ENCODE measurements around the gene NFKB2. TPM values are rescaled to one million over a fixed set of nuclear protein-coding genes. Genes with fewer than 3 reads are reported as not detected.

NFKB2 gene
- total RNA-seq, 2 donors from 2014 or later: 364 to 390 TPM

DNA sequence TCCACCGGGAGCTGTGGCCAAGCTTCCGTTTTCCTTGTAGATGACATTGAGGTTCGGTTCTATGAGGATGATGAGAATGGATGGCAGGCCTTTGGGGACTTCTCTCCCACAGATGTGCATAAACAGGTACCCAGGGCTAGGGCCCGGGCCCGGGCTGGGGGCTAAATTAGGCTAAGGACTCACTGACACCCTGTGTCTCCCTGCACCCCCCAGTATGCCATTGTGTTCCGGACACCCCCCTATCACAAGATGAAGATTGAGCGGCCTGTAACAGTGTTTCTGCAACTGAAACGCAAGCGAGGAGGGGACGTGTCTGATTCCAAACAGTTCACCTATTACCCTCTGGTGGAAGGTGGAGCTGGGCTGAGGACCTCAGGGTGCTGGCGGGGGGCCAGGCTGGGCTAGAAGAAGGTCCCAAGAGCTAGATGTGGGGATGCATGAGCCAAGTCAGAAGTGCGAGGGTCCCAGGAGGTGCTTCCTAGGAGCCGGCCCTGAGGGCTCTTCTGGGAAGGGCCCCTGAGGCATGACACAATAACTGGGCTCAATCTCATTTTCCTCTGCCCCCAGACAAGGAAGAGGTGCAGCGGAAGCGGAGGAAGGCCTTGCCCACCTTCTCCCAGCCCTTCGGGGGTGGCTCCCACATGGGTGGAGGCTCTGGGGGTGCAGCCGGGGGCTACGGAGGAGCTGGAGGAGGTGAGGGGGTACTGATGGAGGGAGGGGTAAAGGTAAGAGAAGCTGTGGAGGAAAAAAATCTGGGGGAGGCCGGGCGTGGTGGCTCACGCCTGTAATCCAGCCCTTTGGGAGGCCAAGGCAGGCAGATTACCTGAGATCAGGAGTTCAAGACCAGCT is 2.9 kb downstream of the NFKB2 start:
- no peaks in the 10 kb centered on the region for H3K27me3 Mint-ChIP-seq
- H3K27ac Mint-ChIP-seq: peak overlapping the region; percentile 99
- peaks cover 45% of the 10 kb centered on the region for H3K4me1 Mint-ChIP-seq
- ATAC-seq: no peak
- no peaks in the 10 kb centered on the region for H3K9me3 ChIP-seq (ENCODE audit: control insufficient read depth, low read length, poor library complexity, severe bottlenecking)
- H3K4me3 Mint-ChIP-seq: peak overlapping the region; percentile 95
- H3K36me3 Mint-ChIP-seq (ENCODE audit: low read depth): peaks cover 7% of the 10 kb centered on the region
- DNase-seq: no peak

DNA sequence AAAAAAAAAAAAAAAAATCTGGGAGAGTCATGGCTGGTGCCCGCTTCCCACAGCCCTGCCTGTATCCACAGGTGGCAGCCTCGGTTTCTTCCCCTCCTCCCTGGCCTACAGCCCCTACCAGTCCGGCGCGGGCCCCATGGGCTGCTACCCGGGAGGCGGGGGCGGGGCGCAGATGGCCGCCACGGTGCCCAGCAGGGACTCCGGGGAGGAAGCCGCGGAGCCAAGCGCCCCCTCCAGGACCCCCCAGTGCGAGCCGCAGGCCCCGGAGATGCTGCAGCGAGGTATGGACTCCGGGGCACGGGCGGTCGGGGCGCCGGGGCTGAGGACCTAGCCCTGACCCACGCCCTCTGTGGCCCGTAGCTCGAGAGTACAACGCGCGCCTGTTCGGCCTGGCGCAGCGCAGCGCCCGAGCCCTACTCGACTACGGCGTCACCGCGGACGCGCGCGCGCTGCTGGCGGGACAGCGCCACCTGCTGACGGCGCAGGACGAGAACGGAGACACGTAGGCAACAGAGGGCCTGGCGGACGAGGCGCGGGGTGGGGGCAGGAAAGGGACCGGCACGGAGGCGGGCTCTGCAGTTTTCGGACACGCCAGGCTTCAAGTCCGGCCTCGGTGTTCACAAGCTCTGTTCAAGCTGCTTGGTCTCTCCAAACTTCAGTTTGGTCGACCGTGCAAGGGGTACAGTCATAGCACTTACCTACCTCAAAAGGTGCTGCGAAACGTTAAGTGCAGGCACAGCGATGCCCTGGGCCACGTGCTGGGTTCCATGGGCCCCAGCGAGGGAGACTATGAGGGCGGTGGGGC is 3.9 kb downstream of the NFKB2 start:
- peak; percentile 56 for ATAC-seq
- peaks cover 47% of the 10 kb centered on the region for H3K4me1 Mint-ChIP-seq
- peaks cover 7% of the 10 kb centered on the region for H3K36me3 Mint-ChIP-seq (ENCODE audit: low read depth)
- H3K4me3 Mint-ChIP-seq: peak overlapping the region; percentile 95
- peak overlapping the region; percentile 99 for H3K27ac Mint-ChIP-seq
- H3K9me3 ChIP-seq (ENCODE audit: control insufficient read depth, low read length, poor library complexity, severe bottlenecking): no peaks in the 10 kb centered on the region
- no peaks in the 10 kb centered on the region for H3K27me3 Mint-ChIP-seq
- peak; percentile 78 to 91 (median 85) for DNase-seq

DNA sequence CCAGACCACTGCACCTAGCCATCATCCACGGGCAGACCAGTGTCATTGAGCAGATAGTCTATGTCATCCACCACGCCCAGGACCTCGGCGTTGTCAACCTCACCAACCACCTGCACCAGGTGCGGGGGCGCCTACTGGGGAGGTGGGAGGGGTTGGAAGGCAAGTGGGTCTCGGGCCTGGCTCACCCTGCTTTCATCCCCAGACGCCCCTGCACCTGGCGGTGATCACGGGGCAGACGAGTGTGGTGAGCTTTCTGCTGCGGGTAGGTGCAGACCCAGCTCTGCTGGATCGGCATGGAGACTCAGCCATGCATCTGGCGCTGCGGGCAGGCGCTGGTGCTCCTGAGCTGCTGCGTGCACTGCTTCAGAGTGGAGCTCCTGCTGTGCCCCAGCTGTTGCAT is 4.6 kb downstream of the NFKB2 start:
- peaks cover 4% of the 10 kb centered on the region for H3K36me3 Mint-ChIP-seq (ENCODE audit: low read depth)
- ATAC-seq (no peak), DNase-seq (no peak)
- peak overlapping the region; percentile 95 for H3K4me3 Mint-ChIP-seq
- H3K27ac Mint-ChIP-seq: peak overlapping the region; percentile 99
- no peaks in the 10 kb centered on the region for H3K27me3 Mint-ChIP-seq
- no peaks in the 10 kb centered on the region for H3K9me3 ChIP-seq (ENCODE audit: control insufficient read depth, low read length, poor library complexity, severe bottlenecking)
- H3K4me1 Mint-ChIP-seq: peaks cover 43% of the 10 kb centered on the region

DNA sequence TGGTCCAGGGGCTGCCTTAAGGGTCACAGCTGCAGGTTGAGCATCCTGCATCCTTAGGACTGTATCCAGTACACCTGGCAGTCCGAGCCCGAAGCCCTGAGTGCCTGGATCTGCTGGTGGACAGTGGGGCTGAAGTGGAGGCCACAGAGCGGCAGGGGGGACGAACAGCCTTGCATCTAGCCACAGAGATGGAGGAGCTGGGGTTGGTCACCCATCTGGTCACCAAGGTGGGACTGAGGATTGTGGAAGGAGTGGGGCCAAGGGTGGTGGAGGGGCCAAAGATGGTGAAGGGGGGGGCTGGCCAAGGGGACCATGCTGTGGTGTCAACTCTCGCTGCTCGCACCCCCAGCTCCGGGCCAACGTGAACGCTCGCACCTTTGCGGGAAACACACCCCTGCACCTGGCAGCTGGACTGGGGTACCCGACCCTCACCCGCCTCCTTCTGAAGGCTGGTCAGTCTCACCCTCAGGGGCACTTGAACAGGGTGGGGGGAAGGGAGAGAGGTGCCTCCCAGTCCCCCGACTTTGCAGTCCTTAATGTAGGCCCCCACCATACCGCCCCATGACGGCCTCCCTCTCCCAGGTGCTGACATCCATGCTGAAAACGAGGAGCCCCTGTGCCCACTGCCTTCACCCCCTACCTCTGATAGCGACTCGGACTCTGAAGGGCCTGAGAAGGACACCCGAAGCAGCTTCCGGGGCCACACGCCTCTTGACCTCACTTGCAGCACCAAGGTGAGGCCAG is 5.3 kb downstream of the NFKB2 start:
- Mint-ChIP-seq H3K27ac (peak overlapping the region; percentile 99), H3K4me1 (peaks cover 44% of the 10 kb centered on the region)

DNA sequence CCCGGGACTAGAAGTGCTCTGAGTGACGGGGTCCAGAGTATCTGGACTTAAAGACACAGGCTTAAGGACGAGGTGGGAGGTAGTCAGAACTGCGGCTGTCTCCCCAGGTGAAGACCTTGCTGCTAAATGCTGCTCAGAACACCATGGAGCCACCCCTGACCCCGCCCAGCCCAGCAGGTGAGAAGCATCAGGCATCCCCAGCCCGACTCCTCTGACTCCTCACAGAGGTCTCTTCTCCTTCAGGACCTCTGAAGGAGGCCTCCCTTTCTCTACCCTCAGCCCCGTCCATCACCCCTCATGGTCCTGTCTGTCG is 5.8 kb downstream of the NFKB2 start:
- peaks cover 44% of the 10 kb centered on the region for H3K4me1 Mint-ChIP-seq
- no peaks in the 10 kb centered on the region for H3K9me3 ChIP-seq (ENCODE audit: control insufficient read depth, low read length, poor library complexity, severe bottlenecking)
- peaks cover 4% of the 10 kb centered on the region for H3K36me3 Mint-ChIP-seq (ENCODE audit: low read depth)
- H3K27me3 Mint-ChIP-seq: no peaks in the 10 kb centered on the region
- H3K27ac Mint-ChIP-seq: peak overlapping the region; percentile 99
- no peak for DNase-seq
- no peak overlapping the region for H3K4me3 Mint-ChIP-seq
- no peak for ATAC-seq

More for the DNA sequence above, 5.3 kb downstream of the NFKB2 start:
- no peak for DNase-seq
- Mint-ChIP-seq H3K36me3 (ENCODE audit: low read depth) (peaks cover 4% of the 10 kb centered on the region), H3K4me3 (peak overlapping the region; percentile 95), H3K27me3 (no peaks in the 10 kb centered on the region)
- no peak for ATAC-seq
- H3K9me3 ChIP-seq (ENCODE audit: control insufficient read depth, low read length, poor library complexity, severe bottlenecking): no peaks in the 10 kb centered on the region

DNA sequence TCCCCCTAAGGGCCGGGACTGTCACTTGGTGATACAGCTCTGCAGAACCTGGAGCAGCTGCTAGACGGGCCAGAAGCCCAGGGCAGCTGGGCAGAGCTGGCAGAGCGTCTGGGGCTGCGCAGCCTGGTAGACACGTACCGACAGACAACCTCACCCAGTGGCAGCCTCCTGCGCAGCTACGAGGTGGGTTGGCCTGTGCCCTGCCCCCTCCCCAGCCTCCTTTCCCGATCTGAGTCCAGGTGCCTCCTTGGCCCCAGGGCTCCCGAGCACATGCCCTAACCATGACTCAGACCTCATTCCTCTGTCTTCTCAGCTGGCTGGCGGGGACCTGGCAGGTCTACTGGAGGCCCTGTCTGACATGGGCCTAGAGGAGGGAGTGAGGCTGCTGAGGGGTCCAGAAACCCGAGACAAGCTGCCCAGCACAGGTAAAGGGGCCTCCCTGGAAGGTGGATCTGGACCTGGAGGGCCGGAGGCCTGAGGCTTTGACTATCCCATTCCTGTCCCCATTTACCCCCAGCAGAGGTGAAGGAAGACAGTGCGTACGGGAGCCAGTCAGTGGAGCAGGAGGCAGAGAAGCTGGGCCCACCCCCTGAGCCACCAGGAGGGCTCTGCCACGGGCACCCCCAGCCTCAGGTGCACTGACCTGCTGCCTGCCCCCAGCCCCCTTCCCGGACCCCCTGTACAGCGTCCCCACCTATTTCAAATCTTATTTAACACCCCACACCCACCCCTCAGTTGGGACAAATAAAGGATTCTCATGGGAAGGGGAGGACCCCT is 6.4 kb downstream of the NFKB2 start:
- peak overlapping the region; percentile 99 for H3K27ac Mint-ChIP-seq
- H3K27me3 Mint-ChIP-seq: no peaks in the 10 kb centered on the region
- no peak overlapping the region for H3K4me3 Mint-ChIP-seq
- DNase-seq: no peak
- H3K9me3 ChIP-seq (ENCODE audit: control insufficient read depth, low read length, poor library complexity, severe bottlenecking): no peaks in the 10 kb centered on the region
- ATAC-seq: no peak
- peaks cover 4% of the 10 kb centered on the region for H3K36me3 Mint-ChIP-seq (ENCODE audit: low read depth)
- H3K4me1 Mint-ChIP-seq: peaks cover 40% of the 10 kb centered on the region

DNA sequence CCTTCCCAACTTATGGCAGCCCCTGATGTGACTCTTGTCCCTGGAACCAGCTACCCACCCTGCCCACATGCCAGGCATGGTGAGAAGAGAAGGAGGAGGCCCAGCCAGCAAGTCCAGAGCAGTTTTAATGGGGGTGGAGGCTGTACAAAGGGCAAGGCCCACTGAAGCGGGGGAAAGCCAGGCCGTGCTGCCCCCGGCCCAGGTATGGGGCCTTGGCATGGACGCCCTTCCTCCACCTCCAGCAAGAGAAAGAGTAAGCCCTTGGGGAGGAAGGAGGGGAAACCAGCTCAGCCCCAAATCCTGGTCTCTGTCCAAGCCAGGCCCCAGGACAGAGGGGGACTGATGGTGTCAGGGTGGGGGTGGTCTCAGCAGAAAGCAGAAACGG is 7.0 kb downstream of the NFKB2 start:
- H3K27me3 Mint-ChIP-seq: peaks cover 1% of the 10 kb centered on the region
- no peak for ATAC-seq
- H3K4me1 Mint-ChIP-seq: peaks cover 37% of the 10 kb centered on the region
- DNase-seq: no peak
- no peak overlapping the region for H3K4me3 Mint-ChIP-seq
- H3K9me3 ChIP-seq (ENCODE audit: control insufficient read depth, low read length, poor library complexity, severe bottlenecking): no peaks in the 10 kb centered on the region
- H3K36me3 Mint-ChIP-seq (ENCODE audit: low read depth): peaks cover 4% of the 10 kb centered on the region
- no peak overlapping the region for H3K27ac Mint-ChIP-seq

DNA sequence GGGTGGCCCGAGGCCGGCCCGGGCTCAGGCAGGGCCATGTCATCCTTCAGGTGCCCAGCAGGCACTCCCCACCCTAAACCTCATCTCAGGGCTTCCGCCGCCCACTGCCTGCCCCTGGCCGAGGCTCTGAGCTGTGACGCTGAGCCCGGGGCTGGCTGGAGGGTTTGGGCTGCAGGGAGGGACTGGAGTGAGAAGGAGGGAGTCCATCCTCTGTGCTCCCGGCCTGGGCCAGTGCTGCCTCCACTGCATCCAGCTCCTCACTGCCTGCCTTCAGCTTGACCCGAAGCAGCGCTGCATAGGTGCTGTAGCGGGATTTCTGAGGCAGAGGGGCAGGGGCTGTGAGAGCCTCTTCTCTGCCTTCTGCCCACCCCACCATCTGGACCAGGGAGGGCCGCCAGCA is 7.6 kb downstream of the NFKB2 start:
- H3K27ac Mint-ChIP-seq: peak overlapping the region; percentile 95
- peaks cover 7% of the 10 kb centered on the region for H3K27me3 Mint-ChIP-seq
- H3K36me3 Mint-ChIP-seq (ENCODE audit: low read depth): peaks cover 4% of the 10 kb centered on the region
- no peak overlapping the region for H3K4me3 Mint-ChIP-seq
- DNase-seq (no peak), ATAC-seq (no peak)
- peaks cover 35% of the 10 kb centered on the region for H3K4me1 Mint-ChIP-seq
- no peaks in the 10 kb centered on the region for H3K9me3 ChIP-seq (ENCODE audit: control insufficient read depth, low read length, poor library complexity, severe bottlenecking)

DNA sequence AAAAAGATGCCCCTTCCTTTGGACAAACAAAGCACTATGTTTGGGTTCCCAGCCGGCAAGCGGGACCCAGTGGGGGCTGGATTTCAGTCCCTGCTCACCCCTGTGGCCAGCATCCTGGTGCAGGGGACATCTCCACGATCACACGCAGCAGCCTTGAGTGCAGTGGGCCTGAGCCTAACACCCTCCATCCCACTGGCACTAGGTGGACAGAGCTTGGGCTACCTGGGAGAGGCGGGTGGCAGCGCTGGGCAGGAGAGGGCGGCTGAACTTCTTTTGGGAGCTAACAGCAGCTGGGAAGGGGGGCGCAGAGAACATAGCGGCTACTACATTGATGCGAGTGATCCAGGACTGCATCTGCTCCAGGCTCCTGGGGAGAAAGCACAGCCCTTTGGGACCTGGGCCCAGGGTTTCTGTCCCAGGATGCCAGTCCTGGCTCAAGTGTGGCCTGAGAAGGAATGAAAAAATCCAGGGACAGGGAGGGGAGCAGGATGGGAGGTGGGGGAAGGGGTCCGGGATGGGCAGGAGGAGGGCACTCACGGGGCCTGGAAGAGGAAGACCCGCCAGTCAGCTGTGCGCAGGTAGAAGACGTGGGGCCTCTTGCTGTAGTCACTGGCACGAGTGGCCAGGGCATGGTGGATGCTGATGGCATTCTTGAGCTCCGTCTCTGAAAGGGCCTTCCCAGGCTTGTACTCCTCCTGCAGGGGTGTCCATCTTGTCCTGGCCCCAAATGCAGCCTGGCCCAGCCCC is 9.0 kb downstream of the NFKB2 start:
- no peak for DNase-seq
- Mint-ChIP-seq H3K27me3 (peaks cover 15% of the 10 kb centered on the region), H3K36me3 (ENCODE audit: low read depth) (peaks cover 5% of the 10 kb centered on the region), H3K4me1 (peaks cover 31% of the 10 kb centered on the region), H3K4me3 (peak overlapping the region; percentile 79), H3K27ac (peak overlapping the region; percentile 95)
- ATAC-seq: peak; percentile 2
- no peaks in the 10 kb centered on the region for H3K9me3 ChIP-seq (ENCODE audit: control insufficient read depth, low read length, poor library complexity, severe bottlenecking)

DNA sequence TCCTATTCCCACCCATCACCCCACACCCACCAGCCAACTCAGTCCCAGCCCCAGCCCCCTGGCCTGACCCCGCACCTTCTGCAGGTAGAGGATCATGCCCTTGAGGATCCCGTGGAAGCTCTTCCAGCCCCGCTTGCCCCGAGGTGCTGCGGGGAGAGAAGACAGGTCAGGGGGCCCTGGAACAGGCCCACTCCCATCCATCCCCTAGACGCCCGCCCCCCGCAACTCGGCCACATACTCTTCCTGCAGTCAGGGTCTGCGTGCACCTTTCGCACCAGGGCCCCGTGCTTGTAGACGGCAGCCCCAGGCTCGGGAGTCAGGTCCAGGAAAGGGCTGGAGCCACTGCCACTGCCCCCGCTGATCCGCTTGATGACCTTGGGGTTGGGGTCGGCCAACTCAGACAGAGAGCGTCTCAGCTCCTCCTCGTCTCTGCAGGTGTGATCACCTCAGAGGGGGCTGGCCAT is 9.6 kb downstream of the NFKB2 start:
- peaks cover 9% of the 10 kb centered on the region for H3K36me3 Mint-ChIP-seq (ENCODE audit: low read depth)
- peak overlapping the region; percentile 79 for H3K4me3 Mint-ChIP-seq
- H3K9me3 ChIP-seq (ENCODE audit: control insufficient read depth, low read length, poor library complexity, severe bottlenecking): no peaks in the 10 kb centered on the region
- H3K27me3 Mint-ChIP-seq: peaks cover 22% of the 10 kb centered on the region
- no peak for DNase-seq
- H3K27ac Mint-ChIP-seq: peak overlapping the region; percentile 95
- ATAC-seq: peak; percentile 1
- H3K4me1 Mint-ChIP-seq: peaks cover 33% of the 10 kb centered on the region

DNA sequence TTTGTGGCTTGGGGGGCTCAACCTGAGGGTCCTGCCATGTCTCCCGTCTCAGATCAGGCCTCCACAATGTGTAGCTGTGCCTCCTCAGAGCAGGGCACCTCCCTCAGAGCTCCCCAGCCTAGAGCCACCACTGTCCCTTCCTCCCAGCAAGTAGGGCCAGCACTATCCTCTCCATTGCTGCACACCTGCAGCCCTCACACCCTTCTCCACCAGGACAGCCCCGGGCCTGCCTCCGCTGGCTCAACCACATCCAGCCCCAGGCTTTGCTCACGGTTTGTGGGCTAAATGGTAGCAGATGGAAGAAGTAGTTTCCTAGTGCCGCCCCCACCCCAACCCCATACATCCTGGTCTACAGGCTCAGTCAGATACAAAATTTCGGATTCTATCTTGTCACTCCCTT is 10.1 kb downstream of the NFKB2 start:
- Mint-ChIP-seq H3K27ac (peak overlapping the region; percentile 95), H3K36me3 (ENCODE audit: low read depth) (peaks cover 5% of the 10 kb centered on the region), H3K4me3 (peak overlapping the region; percentile 79), H3K27me3 (peaks cover 23% of the 10 kb centered on the region), H3K4me1 (peaks cover 31% of the 10 kb centered on the region)
- H3K9me3 ChIP-seq (ENCODE audit: control insufficient read depth, low read length, poor library complexity, severe bottlenecking): no peaks in the 10 kb centered on the region
- no peak for DNase-seq
- ATAC-seq: peak; percentile 9

DNA sequence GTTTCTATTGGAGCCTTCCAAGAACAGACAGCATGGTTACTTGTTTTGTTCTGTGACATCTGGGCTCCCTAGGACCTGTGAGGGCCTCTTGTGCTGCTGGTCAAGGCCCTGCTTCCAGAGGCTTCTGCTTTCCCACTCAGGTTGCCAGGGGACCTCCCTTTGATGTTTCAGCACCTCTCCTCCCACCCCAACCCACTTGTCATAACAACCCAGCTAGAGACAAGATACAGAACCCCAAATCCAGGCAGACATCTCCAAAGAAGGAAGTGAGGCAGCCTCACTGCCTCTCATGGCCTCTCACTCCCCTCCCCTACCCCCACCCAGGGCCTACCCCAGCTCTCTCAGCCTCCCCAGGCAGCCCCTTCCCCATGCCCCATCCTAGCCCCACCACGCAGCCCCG is 11.3 kb downstream of the NFKB2 start:
- peaks cover 37% of the 10 kb centered on the region for H3K4me1 Mint-ChIP-seq
- peaks cover 8% of the 10 kb centered on the region for H3K36me3 Mint-ChIP-seq (ENCODE audit: low read depth)
- H3K27ac Mint-ChIP-seq: peak overlapping the region; percentile 95
- ATAC-seq: no peak
- peak overlapping the region; percentile 77 for H3K4me3 Mint-ChIP-seq
- no peaks in the 10 kb centered on the region for H3K9me3 ChIP-seq (ENCODE audit: control insufficient read depth, low read length, poor library complexity, severe bottlenecking)
- no peak for DNase-seq
- H3K27me3 Mint-ChIP-seq: peaks cover 32% of the 10 kb centered on the region
